NCI-H226 (cell line): Measurements from ENCODE around the gene CCDC167.
"Not testable (repeated sequence)": the region's sequence is repeated elsewhere in the genome, so short reads cannot be mapped to it uniquely, and the experiment has no call there.

Source experiments
- DNase-seq: peaks from one replicate; pipeline ENCODE4 v3.0.0-alpha.2; 2015

Gene CCDC167

DNA sequence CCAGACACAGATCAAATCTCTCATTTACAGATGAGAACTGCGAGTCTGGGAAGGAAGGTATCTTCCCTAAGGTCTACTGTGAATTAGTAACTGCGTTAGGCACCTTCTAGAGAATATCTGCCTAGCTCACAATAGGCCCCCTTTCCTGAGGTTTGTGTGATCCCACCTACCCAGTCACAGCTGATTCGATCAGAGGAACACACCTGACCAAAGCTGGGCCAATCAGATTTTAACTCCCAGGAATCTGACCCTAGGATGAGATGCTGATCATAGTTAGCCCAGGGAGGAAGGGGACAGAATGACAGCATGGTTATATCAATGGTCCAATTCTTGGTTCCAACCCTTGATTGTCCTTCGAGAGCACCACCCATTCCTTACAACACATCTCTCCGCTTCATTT, 7.4 kb upstream of the CCDC167 start:
- no peak for DNase-seq

DNA sequence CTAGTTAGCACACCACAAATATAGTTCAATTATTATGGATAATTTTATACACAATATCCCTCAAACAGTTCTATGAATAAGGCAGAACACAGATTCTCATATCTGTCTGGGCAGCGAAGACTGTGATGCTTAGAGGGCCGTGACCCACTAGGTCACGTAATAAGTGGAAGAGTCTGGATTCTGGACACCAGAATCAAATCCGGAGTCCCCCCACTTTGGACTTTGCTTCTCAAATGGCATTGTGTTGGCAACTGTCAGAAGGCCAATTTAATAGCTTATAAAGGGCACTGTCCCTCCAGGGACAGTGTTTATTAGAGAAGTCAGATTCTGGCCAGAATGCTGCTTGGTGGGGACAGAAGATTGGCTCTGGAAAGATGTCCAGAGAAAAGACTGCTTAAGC, 6.8 kb upstream of the CCDC167 start:
- DNase-seq = no peak

DNA sequence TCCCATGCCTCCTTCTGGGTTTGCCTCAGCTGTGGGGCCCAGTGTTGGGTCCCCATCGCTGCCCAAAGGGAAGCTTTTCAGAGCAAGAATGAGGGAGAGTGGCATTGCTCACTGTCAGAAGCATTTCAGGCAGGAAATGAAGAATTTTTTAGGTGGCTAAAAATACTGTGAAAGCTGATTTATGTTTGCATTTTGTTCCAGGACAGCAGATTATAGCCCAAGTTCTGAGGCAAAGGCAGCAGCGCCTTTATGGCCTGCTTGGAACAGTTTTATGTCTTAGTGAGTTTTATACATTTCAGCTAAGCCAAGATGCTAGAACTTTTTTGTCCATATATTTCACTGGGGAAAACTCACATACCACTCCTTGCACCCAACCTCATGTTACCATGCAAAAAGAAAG, 4.3 kb upstream of the CCDC167 start:
- no peak for DNase-seq

DNA sequence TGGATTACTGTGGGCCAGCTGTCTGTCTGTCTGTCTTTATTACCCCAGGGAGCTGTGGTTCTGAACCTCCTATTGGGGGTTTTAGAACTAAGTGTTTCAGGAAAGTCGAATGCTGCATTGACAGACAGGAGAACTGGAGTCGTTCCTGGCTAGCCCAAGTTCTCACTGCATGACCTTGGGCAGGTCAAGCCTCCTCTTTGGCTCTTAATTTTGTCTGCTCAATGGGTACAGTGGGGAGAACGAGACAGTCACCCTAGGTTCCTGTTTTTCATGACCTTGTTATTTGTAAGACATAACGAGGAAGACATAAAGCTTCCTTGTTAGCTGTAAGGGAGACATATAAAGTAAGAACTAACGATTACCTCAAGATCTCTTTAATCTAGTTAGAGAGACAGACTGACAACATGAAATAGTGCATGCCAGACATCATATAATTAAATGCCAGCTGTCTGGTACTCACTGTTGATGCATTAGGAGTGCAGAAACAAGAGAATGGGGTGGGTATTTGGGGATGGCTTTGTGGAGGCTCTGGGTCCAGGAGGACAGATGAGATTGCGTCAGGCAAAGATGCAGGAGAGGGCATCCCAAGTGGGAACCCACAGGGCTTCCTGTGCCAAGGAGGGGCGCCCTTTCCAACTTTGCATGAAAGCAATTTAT, 3.7 kb upstream of the CCDC167 start:
- no peak for DNase-seq

DNA sequence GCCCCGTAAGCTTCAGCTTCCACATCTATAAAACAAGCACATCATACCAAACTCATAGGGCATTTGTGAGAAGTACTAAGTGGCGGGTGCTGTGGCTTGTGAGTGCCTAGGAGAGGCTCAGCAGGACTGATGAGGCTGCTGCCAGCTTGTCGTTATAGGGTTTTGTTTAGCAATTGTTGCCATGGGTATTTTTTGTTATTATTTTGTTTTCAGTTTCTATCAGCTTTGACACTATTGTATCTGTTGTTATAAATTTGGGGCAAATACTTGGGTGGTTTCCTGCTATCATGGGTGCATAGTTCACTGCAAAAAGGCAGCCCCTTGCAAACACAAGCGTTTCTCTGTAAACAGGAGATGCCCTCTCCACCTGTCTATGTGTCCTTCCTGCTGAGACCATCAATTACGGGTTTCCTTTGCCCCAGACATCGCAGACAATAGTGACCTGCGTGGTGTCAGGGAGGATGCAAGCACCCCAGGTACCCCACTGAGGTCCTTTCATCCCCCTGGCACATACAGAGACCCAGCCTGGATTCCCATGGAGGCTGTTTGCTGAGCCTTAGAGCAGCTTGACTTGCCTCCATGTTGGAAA, 3.1 kb upstream of the CCDC167 start:
- no peak for DNase-seq

DNA sequence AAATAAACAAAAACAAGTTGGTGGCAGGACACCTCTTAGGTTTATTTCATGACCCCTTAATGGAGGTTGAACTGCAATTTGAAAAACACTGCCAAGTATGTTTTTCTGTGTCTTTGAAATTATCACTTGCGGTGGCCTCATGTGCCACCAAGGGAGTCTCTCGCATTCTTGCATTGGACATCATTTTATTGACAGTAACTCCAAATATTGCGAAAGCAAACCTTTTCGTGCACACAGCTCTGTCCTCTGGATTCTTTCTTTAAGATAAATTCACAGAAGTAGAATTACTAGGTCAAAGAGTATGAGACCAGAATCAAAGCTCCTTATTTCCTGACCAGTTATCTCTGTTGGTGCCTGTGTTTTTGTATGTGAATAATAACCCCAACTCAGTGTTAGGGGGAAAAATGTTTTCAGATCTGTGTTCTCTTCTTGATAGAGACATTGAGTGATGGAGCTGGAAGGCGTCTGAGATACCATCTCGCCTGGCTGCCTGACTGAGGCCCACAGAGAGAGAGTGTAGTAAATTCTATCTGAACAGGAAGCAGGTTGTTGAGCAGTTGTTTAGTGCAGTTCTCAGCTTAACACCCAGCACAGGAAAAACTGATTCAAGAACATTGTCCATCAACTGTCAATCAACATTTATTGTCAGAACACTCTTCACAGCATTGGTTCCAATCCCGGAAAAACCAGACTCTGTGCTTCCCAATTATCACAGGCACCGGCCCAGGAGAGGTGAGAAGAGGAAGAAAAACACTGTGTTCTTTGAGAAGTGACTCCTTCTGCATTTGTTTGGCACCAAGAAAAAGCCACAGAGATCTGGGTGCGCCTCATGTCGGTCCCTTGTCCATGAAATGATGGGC, 2.2 kb upstream of the CCDC167 start:
- DNase-seq = no peak

DNA sequence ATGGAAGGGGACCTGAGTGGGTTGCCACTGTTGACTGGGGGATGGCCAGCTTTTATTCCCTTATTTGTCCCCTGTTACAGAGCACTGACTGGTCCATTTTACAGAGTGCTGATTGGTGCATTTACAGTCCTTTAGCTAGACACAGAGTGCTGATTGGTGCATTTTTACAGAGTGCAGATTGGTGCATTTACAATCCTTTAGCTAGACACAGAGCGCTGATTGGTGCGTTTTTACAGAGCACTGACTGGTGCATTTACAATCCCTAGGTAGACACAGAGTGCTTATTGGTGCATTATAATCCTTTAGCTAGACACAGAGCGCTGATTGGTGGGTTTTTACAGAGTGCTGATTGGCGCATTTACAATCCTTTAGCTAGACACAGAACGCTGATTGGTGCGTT, 1.2 kb upstream of the CCDC167 start:
- not testable (repeated sequence) for DNase-seq

DNA sequence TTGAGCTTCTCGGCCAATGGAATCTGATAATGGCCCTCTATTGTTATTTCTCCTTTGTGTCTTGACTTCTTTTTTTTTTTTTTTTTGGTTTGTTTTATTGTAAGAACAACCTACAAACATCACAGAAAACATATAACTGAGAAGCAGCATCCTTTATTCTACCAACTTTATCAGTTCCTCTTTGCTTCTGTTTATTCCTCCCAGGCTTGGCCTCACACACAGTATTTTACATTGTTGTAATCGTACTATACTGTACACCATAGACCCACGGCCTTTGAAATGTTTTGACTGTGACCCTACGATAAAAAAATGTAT, 558 bp upstream of the CCDC167 start:
- no peak for DNase-seq

DNA sequence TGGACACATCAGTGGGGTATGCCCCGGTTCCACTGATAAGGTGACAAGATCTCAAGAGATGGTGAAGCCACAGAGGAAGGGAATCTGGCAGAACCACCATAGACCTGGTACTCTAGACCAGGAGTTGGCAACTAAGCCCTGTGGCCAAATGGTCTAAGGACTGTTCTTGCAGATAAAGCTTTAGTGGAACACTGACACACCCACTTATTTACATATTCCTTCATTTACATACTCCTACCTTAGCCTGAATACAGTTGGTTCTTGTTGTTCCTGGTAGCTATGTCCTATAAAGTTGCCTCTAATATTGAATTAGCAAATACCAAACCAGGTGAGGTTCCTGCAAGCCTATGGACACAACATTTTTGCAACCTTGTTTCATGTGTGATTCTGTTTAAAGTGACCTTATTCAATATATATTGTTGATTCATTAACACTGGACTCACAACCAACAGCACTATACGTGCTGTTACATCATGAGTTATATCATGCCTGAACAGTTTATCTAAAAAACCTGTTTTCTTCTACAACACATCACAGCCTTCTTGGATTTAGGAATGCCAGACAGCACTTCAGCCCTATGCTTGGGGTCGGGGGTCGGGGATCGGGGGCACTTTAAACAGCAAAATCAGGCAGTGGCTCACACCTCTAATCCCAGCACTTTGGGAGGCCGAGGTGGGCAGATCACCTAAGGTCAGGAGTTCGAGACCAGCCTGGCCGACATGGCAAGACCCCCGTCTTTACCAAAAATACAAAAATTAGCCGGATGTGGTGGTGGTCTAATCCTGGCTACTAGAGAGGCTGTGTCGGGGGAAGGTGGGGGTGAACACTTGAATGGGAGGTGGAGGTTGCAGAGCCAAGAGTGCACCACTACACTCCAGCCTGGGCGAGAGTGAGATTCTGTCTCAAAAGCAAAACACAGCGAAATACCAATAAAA, 2.5 kb downstream of the CCDC167 start:
- no peak for DNase-seq

DNA sequence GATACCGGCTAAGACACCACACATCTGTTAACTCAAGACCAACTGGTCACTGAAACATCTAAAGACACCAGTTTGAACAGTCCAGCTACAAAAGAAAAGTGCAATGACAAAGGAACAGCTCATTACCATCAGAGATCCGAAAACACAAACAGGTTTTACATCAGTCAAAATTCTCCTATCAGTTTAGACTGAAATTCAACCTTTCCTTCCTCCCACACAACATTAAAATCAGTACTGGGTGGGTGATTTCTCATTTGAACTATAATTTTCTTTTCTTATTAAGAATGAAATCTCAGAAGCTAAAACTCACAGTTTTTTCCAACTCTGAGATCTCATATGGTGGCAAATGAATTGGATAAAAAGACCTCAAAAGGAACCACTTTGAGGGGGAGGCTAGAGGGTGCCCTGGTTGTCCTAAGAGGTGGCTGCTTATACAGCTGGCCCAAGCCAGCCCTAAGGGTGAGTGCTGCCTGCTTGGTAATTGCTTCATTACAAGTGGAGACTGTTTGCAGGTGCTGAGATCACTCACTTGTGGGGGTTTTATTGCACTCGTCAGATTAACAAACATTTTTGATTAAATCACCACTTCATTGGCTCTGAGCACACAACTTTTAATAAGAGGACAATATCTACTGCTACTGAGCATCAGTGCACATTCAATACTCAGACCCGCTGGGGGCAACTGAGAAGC, 4.3 kb downstream of the CCDC167 start:
- no peak for DNase-seq

DNA sequence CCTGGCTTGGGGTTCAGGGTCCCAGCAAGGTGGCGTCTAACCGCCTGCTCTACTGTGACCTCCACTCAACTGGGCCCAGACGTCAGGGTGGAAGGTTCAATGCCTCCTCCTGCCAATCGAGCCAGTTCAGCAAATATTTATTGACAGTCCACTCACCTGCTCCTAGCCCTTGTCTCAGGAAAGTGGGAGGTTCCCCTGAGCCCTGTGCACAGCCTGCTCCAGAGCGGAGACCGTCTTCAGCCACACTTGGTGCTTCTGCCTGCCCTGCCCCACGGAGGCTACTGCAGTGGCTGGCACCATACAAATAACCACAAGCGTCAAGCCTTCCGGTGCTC, 6.1 kb downstream of the CCDC167 start:
- DNase-seq = no peak

DNA sequence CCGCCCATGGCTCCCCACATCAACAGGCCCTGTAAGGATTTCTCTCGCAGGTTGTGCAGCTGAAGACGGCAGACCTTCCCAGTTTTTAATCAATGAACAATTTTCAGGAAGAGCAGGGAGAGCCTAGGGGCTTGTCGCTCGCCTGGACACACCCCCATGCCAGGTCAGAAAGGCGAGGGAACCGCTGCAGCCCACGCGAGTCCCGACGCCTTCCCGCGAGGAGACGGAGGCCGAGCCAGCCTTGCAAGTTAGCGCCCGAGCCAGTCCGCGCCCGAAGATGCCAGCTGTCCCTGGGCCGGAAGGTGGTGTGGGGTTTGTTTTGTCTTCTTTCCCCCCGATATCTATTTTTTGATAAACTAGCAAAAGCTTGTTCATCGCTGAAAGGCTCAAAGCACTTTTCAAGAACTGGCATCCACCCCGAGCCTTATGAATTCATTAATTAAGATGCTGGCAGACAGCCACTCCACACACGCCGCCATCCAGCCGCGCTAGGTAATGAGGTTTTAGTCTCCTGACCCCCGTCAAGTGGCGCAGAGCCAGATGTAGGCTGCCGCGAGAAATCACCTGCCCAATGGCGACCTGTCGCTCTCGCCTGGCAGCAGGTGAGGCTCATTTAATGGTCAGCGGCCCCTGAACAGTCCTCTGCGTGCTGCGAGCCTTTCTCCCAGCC, 6.6 kb downstream of the CCDC167 start:
- DNase-seq = no peak

DNA sequence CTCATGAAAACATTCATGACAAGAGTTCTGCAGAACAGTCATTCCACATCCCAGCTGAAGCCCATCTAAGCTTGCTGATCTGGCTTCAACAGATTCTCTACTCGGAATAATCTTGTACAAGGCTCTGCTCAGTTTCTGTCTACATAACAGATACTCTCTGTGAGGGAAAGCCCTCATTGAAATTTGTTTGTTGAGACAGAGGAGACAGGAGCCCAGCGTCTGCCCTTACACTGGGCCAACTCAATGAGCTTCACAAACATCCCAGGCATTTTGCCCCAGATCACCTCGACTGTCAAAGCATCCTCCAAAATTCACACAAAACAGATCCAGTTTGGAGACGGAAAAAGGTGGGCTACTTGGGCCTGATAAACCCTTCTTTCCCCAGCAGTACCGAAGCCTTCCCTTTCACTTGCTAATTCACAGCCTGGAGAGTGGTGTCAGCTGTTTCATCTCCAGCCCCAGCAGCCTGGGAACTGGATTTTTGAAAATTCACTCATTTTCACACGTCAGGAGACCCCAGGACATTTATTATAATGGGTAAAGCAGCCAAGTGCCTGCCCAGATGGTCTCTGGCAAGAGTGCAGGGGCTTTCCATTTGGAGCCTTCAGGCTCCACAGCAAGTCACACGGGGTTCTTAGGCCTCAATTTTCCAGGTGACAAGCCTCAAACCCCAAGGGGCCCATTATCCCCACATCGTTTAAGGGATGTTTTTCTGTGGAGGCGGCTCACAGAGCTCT, 7.3 kb downstream of the CCDC167 start:
- DNase-seq = no peak

DNA sequence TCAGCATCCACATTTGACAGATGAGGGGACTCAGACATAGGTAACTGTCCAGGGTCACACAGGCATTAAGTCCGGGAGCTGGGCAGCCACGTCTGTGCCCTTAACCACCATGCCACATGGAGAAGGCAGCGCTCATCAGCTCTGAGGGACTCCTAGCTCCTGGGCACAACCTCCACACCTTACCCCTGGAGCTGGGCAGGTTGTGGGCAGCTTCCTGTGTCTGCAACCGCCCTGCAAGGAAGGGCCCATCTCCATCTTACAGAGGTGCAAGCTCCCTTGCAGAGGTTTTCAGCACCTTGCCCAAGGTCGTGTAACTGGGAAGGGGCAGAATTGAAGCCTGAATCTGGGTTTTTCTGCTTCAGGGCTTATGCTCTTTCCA, 7.9 kb downstream of the CCDC167 start:
- DNase-seq = no peak

DNA sequence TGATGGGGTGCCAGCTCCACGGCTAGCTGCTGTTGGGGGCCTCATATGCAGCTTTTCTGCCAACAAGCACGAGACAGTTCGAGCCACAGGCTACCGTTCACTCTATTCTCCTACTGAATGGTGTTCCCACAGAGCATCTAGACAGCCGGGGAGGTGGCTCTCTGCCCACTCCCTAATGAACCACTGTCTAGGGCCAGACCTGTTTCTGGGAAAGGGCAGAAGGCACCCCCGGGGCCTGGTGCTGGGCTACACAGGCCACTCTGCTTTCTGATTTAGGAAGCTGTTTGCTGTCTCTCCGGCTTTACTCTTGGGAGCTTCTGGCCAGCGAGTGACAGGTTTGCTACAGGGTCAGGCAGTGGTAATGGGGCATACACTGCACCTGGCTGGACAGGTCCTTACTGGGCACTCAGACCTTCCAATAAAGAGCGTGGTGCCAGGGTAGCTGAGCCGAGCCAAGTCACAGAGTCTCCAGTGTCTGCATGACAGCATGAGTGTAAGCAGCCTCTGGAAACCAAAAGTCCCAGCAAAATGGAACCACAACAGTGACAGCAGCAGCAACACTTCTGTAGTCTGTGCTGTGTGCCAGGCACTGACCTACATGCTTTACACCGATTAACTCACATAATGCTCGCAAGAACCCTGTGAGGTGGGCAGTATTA, 8.4 kb downstream of the CCDC167 start:
- DNase-seq = no peak

DNA sequence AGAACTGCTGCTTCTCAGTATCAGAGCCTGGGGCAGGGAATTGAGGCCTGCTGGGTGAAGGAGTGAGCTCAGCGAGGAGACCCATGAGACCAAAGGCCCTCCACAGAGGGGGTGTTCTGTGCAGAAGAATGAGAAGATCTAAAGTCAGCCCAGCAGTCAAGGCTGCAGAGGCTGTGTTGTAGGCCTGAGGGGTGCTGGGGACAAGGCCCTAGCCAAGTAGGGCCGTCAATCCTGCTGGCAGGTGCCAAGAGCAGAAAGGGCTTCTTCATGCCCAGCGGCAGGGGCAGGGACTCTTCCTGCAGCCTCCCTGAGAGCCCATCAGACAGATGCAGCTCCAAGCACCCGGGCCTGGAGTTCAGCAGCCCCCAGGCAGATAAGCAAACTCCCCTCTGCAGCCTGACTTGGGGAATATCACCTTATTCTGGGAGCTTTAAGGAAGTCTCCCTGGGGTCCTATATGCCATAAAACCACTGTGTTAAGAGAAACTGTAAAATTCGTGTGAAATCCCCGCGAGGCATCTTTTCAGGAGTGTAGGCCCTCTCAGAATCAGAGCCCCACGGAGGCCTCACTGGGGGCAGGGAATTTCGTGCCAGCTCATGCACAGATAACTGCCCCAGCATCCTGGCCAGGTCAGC, 9.0 kb downstream of the CCDC167 start:
- DNase-seq = no peak

DNA sequence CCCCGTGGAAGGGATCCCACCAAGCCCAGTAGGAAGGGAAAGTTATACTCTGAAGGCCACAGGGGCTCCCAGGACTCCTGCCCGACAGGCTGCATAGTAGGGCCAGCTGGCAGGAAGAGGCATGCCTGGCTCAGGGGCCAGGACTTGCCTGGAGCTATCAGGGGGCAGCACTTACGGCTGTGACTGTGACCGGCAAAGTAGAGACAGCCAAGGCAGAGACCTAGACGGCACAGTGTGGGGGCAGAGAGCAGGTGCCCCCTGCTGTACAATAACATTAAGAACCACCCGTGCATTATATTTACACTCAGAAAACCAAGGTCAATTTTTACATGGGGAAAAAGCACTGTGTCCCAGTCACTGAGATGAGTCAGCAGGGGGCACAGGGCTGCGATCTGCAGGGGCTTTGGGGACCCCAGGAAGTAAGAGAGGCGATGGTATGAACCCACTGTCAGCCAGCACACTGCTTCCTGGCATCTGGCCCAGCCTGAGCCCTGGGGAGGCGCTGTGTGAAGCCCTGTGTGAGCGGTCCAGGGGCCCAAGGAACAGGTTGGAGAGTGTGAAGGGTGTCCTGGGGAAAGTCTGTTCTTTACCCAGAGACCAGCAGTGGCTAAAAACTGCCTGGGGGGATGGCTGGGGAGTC, 9.9 kb downstream of the CCDC167 start:
- DNase-seq = no peak

DNA sequence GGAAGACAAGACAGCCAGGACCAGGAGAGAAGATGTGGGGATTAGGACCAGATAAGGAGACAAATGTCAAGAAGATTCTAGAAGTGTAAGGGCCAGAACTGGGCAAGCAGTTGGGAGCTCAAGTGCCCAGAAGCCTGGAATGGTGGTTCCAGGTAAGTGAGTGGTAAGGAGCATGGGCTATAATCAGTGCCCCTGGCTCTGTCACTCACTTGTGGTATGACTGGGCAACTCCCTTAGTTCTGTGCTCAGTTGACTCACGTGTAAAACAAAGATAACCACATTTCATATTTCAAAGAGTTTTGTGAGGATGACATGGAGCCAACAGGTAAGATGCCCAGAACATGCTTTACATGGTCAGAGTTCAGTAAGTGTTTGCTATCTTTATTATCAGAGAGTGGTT, 11.2 kb downstream of the CCDC167 start:
- no peak for DNase-seq

DNA sequence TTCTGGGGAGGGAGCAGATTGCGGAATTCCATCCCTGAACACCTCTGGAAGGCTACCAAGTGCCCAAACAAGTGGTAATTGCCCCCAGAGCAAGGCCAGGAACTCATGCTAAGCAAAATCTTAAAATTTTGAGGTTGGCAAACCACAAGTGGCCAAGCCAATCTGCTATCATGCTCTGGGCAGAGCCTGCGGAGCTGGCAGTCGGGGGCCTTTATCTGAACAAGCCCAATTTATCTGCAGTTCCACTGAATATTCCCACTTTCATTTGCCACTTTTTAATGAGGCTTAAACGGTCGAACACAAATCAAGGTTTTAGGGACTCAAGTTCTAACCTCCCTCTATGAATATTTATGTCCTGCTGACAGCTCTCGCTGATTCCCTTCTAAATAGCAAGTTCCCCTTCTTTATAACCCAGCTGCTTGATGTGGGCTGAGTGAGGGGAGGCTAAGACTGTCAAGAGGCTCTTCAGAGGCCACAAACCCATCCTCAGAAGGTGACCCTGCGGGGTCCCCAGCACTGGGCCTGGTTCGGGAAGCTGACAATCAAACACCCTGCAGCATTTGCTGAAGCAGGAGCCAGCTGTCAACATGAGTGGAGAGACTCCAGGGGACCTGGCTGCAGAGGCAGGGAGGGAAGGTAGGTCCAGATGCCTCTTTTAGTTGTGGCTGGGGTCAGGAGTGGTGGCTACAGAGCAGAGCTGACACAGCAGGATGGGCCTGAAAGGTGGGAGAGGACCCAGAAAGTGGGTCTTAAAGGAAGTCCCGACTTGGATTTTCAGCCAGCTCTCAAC, 11.9 kb downstream of the CCDC167 start:
- no peak for DNase-seq
